Subcutaneous adipose tissue (tissue), 4 donors: Measurements from ENCODE around the gene ELFN2. TPM values are rescaled to one million over a fixed set of nuclear protein-coding genes. Genes with fewer than 3 reads are reported as not detected.

Experiments
- CTCF ChIP-seq: fragments of 450-650 bp; IDR thresholded peaks from one replicate; pipeline ENCODE4 v1.5.1; 2016; ENCODE audit warnings: low read depth, mild to moderate bottlenecking, control low read depth, antibody characterized with exemption, moderate library complexity
- total RNA-seq, 4 donors: library from RNA; depleted of rRNA; stranded (reverse); fragments of >200 nt; gene quantifications; one replicate each; pipeline ENCODE4 v1.1.0, GENCODE V29; 2016

The ELFN2 gene
- total RNA-seq, 4 donors from 2014 or later, result not detected

- TF ChIP-seq CTCF, result no peak
Observed at GRCh38 chr22:37355174-37355573, 72.1 kb downstream of the ELFN2 start.

- TF ChIP-seq CTCF, result no peak
Observed at GRCh38 chr22:37354670-37355069, 72.6 kb downstream of the ELFN2 start.

- no peak for TF ChIP-seq CTCF
Observed at GRCh38 chr22:37354261-37354660, 73.0 kb downstream of the ELFN2 start.

GRCh38 chr22:37353839-37354238 is 73.4 kb downstream of the ELFN2 start:
- no peak for TF ChIP-seq CTCF

GRCh38 chr22:37352481-37352880 is 74.8 kb downstream of the ELFN2 start:
- TF ChIP-seq CTCF, result no peak

- TF ChIP-seq CTCF, result no peak
Observed at GRCh38 chr22:37351232-37351631, 76.0 kb downstream of the ELFN2 start.

- TF ChIP-seq CTCF, result no peak
Observed at GRCh38 chr22:37349043-37349814, 78.0 kb downstream of the ELFN2 start.
